ENCODE data around the gene HERC6.

GRCh38 chr4:88451205-88451604 is 72.6 kb downstream of the HERC6 start:
- TF ChIP-seq CTCF (IDR thresholded peaks at IDR 0.05) (no peak), EP300 (IDR thresholded peaks at IDR 0.05) (no peak)

Measured in sigmoid colon (tissue), 4 donors.